ENCODE measurements around the gene LCK. TPM values are rescaled to one million over a fixed set of nuclear protein-coding genes. Genes with fewer than 3 reads are reported as not detected.
A peak's percentile ranks its signal among the peaks of the same experiment; 100 is the strongest.

LCK gene
- total and polyA plus RNA-seq, 9 of the 15 experiments (the other 6 are each of a cell fraction or from before 2014, with no cell fraction given), result 0.04 to 0.47 (median 0.13) TPM; not detected in 6

GRCh38 chr1:32291145-32291707 is 40.2 kb downstream of the LCK start (continued):
- TF ChIP-seq VEZF1 (CRISPR knock-in tag; IDR thresholded peaks at IDR 0.05) (no peak), NFIX (CRISPR knock-in tag; IDR thresholded peaks at IDR 0.05; ENCODE audit: low read depth) (no peak), CTCFL (IDR thresholded peaks at IDR 0.05; ENCODE audit: borderline replicate concordance, insufficient read depth, low read depth, low read length, poor library complexity, severe bottlenecking) (no peak), ZNF212 (CRISPR knock-in tag; IDR thresholded peaks at IDR 0.05) (no peak), ZNF133 (CRISPR knock-in tag; IDR thresholded peaks at IDR 0.05) (no peak), MLLT1 (IDR thresholded peaks at IDR 0.05) (peak in 1 of 2 experiments; percentile 36; a peak in 1 of 4 replicates), MIER1 (IDR thresholded peaks at IDR 0.05; ENCODE audit: low read depth) (0 out of 2 replicates have a peak, but pooled peaks have one; percentile 61), CXXC5 (CRISPR knock-in tag; IDR thresholded peaks at IDR 0.05) (no peak), SAFB2 (IDR thresholded peaks at IDR 0.05; ENCODE audit: borderline replicate concordance, low read depth, low read length, severe bottlenecking) (no peak), CBX3 (IDR thresholded peaks at IDR 0.05; ENCODE audit: borderline replicate concordance in 1 of 2, low read length in 2 of 2) (no peak), YY1 (IDR thresholded peaks at IDR 0.05; ENCODE audit: borderline replicate concordance in 1 of 3, control insufficient read depth in 1 of 3, extremely low read depth in 1 of 3, insufficient read depth in 3 of 3, insufficient read length in 1 of 3, insufficient replicate concordance in 2 of 3, low read depth in 1 of 3, low read length in 2 of 3) (no peak), ZNF398 (CRISPR knock-in tag; IDR thresholded peaks at IDR 0.05) (no peak), NR2C2 (CRISPR knock-in tag; IDR thresholded peaks at IDR 0.05) (no peak), NR2C2 (tag; IDR thresholded peaks at IDR 0.05) (no peak), ZNF263 (CRISPR knock-in tag; IDR thresholded peaks at IDR 0.05; ENCODE audit: borderline replicate concordance) (no peak), FOS (IDR thresholded peaks at IDR 0.05; ENCODE audit: extremely low read depth, insufficient read length) (no peak), ZNF511 (CRISPR knock-in tag; IDR thresholded peaks at IDR 0.05) (no peak), ZNF165 (CRISPR knock-in tag; IDR thresholded peaks at IDR 0.05; ENCODE audit: borderline replicate concordance) (no peak), PCBP1 (IDR thresholded peaks at IDR 0.05; ENCODE audit: low read depth, low read length, poor library complexity, severe bottlenecking) (no peak), ZNF239 (CRISPR knock-in tag; IDR thresholded peaks at IDR 0.05) (no peak)

Data from K562 (cell line).